CD4-positive, alpha-beta T cell treated with Interleukin-6 for 4 hours (primary cell): ENCODE measurements around the gene HLA-DMB.
"Not testable (repeated sequence)": the region's sequence is repeated elsewhere in the genome, so short reads cannot be mapped to it uniquely, and the experiment has no call there.

Experiments used
- DNase-seq: peaks from one replicate; pipeline ENCODE4 v3.0.0-alpha.2; 2020; ENCODE audit warnings: mixed read lengths

Gene HLA-DMB

GRCh38 chr6:32949113-32949512, 8.3 kb upstream of the HLA-DMB start:
- DNase-seq: no peak

- peak; percentile 68 for DNase-seq
Measured at GRCh38 chr6:32947552-32948465, 7.0 kb upstream of the HLA-DMB start.

DNA sequence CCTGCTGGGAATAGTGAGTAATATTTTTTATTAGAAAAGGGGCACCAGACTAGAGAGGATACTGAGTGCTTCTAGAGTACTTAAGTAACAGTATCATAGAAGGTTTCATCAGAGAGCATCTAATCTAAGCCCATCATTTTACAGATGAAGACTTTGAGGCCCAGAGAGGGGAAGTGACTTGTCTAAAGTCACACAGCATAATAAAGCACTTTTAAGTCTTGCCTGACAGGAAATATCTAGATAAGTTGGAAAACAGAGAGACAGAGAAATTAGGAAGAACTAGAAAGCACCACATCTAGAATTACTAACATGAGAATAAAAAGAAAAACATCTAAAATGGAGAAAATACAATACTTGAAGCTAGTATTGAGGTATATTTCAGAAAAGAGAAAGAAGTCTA, 6.1 kb upstream of the HLA-DMB start:
- DNase-seq: no peak

GRCh38 chr6:32945953-32946352, 5.1 kb upstream of the HLA-DMB start:
- no peak for DNase-seq

- DNase-seq: peak; percentile 14
Measured at GRCh38 chr6:32945108-32945760, 4.4 kb upstream of the HLA-DMB start.

DNA sequence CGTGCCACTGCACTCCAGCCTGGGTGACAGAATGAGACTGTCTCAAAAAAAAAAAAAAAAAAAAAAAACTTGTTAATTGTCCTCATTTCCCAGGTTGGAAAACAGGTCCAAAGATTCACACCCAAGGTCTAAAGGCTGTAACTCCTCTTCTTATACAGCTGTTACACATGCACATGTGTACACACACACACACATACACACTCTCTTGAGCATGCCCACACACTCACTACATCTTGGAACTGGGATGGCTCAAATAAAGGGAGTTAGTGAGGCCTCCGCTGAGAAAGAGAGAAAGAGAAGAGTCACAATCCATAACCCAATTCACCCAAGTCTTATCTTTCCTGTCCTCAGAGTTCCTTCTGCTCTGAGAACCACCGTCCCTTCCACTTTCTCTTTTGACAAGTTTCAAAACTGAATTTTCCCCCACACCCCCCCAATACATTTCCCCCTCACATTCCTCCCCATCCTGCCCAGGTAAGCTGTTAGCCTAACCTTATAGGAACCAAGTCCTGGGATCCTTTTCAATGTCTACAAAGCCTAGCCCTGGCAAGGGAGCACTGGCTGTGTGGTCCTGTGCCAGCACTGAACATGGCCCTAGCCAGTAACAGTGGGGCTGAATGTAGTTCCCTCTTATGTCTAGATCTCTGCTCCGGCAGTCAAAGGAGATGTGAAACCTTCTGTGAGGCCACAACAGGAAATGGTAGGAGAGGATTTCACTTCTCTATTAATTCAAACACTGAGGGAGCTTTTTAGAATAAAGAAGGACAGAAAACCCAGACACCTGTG, 3.2 kb upstream of the HLA-DMB start:
- peak; percentile 47 for DNase-seq

GRCh38 chr6:32942555-32943123, 1.8 kb upstream of the HLA-DMB start:
- DNase-seq: not testable (repeated sequence)

GRCh38 chr6:32941214-32941768, 463 bp upstream of the HLA-DMB start:
- peak; percentile 63 for DNase-seq

DNA sequence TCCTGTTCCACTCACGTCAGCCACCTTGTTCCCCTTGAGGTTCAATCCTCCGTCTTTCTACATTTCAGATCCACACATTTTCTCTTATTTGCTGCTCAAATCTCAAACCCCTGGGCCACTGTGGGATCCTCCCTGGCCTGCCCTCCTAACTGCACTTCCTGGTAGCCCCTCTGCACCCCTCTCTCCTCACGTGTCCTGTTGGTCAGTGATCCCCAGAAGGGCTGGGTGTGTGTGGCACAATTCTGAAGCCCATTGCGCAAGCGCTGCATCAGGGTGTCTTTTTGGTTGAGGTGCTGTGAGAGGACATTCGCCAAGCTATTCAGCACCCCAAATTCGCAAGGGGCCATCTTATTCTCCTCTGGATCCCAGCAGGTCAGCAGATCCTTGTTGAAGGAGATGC, 2.3 kb downstream of the HLA-DMB start:
- no peak for DNase-seq

DNA sequence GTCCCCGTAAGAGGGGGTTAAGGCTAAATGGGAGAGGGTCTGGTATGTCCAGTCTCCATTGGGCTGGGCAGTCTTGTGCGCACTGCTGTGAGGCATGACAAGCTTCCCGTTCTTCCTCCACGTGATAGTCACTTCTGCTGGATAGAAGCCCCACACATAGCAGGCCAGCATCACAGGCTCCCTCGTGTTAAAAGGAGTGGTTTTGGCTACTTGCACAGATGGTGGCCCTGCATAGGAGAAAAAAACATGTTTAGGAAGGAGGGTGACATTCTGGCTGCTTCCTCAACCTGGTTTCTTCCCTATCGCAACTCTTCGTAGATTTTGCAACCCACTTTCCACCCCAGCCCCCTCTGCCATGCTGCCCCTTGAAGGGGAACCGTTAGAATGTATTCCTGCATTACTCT, 3.6 kb downstream of the HLA-DMB start:
- no peak for DNase-seq

DNA sequence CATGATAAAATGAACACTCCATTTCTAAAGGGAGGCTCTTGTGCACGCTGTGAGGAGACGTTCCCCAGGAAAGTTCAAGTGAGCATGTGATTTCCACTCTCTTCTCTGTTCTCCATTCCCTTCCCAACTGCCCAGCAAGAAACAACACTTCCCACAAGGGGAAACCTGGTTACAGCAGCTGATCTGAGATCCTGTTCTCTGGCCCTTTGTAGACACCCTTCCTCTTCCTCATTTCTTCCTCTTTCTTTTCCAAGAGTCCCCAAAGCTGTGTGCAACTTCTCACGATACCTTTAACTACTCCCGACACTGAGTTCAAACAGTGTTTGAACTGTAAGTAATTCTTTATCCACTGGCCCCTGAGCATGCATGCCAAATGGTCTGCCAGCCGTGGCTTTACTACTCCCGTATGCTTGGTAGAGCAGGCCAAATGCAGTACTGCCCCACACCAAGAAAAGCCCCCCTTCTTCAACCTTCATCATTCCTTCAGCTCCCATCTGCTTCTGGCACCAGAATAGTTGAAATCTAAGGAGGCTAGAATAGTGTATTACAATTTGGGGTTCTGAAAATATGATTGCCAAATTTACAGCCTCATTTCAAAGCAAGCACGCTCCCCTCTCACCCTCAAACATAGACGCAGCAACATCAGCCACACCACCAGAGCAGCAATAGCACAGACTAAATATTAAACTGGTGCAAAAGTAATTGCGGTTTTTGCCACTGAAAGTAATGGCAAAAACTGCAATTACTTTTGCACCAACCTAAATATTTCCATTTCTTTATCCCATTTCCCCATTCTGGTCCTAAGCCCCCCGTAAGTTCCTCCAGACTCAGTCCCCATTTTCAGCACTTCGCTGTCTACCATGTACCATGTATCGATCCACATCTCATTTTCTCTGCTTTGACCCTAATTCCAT, 4.3 kb downstream of the HLA-DMB start:
- no peak for DNase-seq

GRCh38 chr6:32935551-32936238, 5.1 kb downstream of the HLA-DMB start:
- DNase-seq: no peak

GRCh38 chr6:32933661-32934085, 7.2 kb downstream of the HLA-DMB start:
- DNase-seq: peak; percentile 86

DNA sequence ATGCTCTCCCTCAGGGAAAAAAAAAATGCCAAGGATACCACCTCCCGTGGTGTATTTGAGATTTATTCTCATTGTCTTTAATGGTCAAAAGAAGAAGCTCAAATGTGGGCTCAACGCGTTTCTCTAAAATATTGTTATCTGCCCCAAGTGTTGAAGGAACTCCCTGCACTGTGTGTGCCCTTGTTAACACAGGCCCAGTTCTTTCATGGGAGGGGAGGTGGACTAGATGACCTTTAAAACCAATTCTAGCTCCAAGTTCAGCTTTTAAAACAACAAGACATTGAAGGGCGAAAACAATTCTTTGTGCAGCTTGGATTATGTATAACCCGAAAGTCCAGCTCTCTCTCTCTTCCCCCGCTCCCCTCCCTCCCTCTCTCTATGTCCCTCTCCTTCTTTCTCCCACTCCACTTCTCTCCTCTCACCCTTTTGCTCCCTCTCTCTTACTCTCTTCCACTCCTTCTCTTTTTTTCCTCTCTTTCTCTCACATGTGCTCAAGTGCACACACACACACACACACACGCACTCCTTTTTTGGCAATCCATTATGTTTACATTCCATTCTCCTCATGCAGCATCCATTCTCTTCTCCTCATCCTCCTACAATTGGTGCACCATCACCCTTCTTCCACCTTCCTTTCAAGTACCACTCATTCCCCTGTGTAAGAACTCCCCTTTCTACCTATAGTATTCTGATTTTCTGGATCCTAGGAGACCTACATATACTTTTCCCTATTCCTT, 8.5 kb downstream of the HLA-DMB start:
- no peak for DNase-seq

GRCh38 chr6:32931211-32931610, 9.6 kb downstream of the HLA-DMB start:
- DNase-seq: no peak

DNA sequence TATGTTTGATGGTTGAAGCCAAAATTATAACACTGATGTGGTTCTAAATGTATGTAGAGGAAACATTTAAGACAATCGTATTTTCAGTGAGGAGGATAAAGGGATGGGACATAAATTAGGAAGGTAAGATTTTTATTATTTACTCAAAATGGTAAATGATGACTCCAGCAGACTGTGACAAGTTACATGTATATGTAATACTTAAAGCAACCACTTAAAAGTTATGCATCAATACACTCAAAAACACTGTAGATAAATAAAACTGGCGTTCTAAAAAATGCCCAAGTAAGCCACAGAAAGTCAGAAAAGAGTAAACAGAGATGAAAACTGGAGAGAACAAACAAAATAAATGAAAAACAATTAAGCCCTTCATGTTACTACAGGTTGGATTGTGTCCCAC, 18.7 kb downstream of the HLA-DMB start:
- no peak for DNase-seq

- DNase-seq: no peak
Measured at GRCh38 chr6:32920715-32921114, 20.1 kb downstream of the HLA-DMB start.

DNA sequence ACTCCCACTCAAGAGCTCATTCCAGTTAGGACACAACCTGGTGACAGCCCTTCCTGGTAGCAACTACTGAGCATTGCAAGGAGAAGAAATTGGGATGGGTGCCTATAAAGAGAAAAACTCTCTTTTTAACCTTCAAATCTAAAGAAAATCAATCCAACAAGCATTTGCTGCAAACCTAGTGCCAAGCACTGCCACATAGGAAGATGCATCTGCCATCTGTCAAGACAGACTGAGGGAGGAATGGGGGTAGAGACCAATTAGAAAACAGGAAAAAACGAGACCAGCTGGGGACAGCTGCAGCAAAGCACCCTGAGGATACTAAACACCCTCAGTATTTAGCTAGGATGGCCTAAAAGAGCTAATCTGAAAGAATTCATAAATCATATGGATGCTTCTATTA, 27.9 kb downstream of the HLA-DMB start:
- DNase-seq: no peak

DNA sequence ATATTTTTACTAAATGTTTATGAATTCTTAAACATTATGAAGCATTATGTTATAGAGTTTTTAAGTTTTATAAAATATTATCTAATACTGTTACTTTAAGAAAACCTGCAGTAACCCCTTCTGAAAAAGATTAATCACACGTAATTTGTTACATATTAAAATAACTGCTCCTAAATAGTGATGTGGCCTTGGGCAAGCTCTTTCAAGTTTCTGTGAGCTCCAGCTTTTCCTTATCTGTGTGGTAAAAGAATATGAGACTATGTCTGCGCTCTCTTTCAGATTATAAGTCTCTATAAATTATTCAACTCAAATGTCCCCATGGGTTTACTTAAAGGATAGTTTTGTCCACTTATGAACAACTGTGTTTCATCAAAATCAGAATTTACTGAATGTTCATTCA, 31.9 kb downstream of the HLA-DMB start:
- DNase-seq: no peak

DNA sequence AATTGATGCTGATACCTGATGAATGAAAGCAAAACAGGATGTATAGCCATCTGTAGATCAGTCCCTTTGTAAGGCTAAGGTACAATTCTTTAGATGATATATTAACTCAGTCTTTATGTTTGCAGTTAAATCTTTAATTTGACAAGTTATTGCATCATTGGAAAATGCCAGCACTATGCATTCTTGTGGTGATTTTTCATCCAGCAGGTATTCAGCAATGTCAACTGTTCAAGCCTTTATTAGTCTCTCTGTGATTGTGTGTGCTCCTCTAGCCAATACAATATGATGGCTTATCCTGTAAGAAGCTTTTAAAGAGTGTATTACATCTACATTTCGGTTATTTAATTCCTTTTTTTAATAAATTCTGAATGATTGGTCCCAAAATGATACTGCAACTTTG, 34.3 kb downstream of the HLA-DMB start:
- DNase-seq: no peak
